CD14-positive monocyte (primary cell): ENCODE results near the gene GRIK4. TPM values are rescaled to one million over a fixed set of nuclear protein-coding genes. Genes with fewer than 3 reads are reported as not detected.

ENCODE experiments used
- DNase-seq, 3 donors: peaks; one replicate each; pipeline ENCODE4 v3.0.0-alpha.2; 2011 to 2022
- H2AFZ ChIP-seq: 2 replicates; pipeline ENCODE4 v1.6.0; 2012; ENCODE audit warnings: mild to moderate bottlenecking, low read depth, low read length, inconsistent platforms; ENCODE audit not compliant: insufficient read depth, poor library complexity, severe bottlenecking
- H3K27ac ChIP-seq, 2 donors: 1 replicate in 1 of 2; 2 replicates in 1 of 2; pipeline ENCODE4 v1.5.1; 2012 to 2013; ENCODE audit warnings: low read length in 2 of 2, control low read depth in 1 of 2, inconsistent platforms in 1 of 2, low read depth in 1 of 2, mild to moderate bottlenecking in 1 of 2
- H3K27me3 ChIP-seq, 2 donors: one replicate each; pipeline versions ENCODE4 v1.6.0 to v1.6.1; 2011 to 2013; ENCODE audit warnings: low read length in 2 of 2; ENCODE audit not compliant: control insufficient read depth in 2 of 2, insufficient read depth in 2 of 2
- H3K36me3 ChIP-seq, 2 donors: replicated peaks in 1 of 2; 1 replicate in 1 of 2; 2 replicates in 1 of 2; pipeline versions ENCODE4 v1.5.1 to v1.6.1; 2012 to 2013; ENCODE audit warnings: low read length in 2 of 2, control low read depth in 1 of 2, inconsistent platforms in 1 of 2, mild to moderate bottlenecking in 1 of 2; ENCODE audit not compliant: insufficient read depth in 2 of 2, control insufficient read depth in 1 of 2
- H3K4me1 ChIP-seq, 2 donors: 1 replicate in 1 of 2; 2 replicates in 1 of 2; pipeline versions ENCODE4 v1.5.1 to v1.6.1; 2012 to 2013; ENCODE audit warnings: low read length in 2 of 2, control low read depth in 1 of 2, inconsistent platforms in 1 of 2, mild to moderate bottlenecking in 1 of 2, moderate library complexity in 1 of 2; ENCODE audit not compliant: insufficient read depth in 2 of 2, control insufficient read depth in 1 of 2
- H3K4me2 ChIP-seq: replicated peaks from 2 replicates; pipeline ENCODE3; 2012; ENCODE audit warnings: low read length, moderate library complexity, mild to moderate bottlenecking; ENCODE audit not compliant: poor library complexity, severe bottlenecking; ENCODE audit errors: extremely low read depth
- H3K4me3 ChIP-seq, 3 experiments: fragments of 200-600 bp in 1 of 3; sonication (generic) in 1 of 3; replicated peaks in 1 of 3; 1 replicate in 2 of 3; 2 replicates in 1 of 3; pipeline ENCODE4 v1.5.1; 2011 to 2013; ENCODE audit warnings: low read length in 3 of 3, mild to moderate bottlenecking in 3 of 3, control low read depth in 2 of 3, low read depth in 2 of 3, inconsistent platforms in 1 of 3, moderate library complexity in 1 of 3
- H3K79me2 ChIP-seq: 2 replicates; pipeline ENCODE4 v1.6.0; 2012; ENCODE audit warnings: mild to moderate bottlenecking, control low read depth, inconsistent platforms, low read length, moderate library complexity; ENCODE audit not compliant: insufficient read depth
- H3K9ac ChIP-seq: 2 replicates; pipeline ENCODE4 v1.6.0; 2017; ENCODE audit warnings: low read length, mild to moderate bottlenecking; ENCODE audit not compliant: insufficient read depth, poor library complexity, severe bottlenecking
- H3K9me3 ChIP-seq, 2 donors: replicated peaks in 1 of 2; 1 replicate in 1 of 2; 2 replicates in 1 of 2; pipeline versions ENCODE4 v1.5.1 to v1.6.1; 2012 to 2013; ENCODE audit warnings: low read length in 2 of 2, control low read depth in 1 of 2; ENCODE audit not compliant: control insufficient read depth in 1 of 2, insufficient read depth in 1 of 2
- H4K20me1 ChIP-seq: 2 replicates; pipeline ENCODE4 v1.6.0; 2012; ENCODE audit warnings: mild to moderate bottlenecking, low read length, control low read depth, moderate library complexity; ENCODE audit not compliant: insufficient read depth
- H3K27ac Mint-ChIP-seq, 7 donors: one replicate each; pipeline ENCODE4 v1.8.0; 2020; ENCODE audit warnings: mild to moderate bottlenecking in 7 of 7, mixed read lengths in 7 of 7, moderate library complexity in 6 of 7, inconsistent platforms in 2 of 7
- H3K27me3 Mint-ChIP-seq, 3 donors: one replicate each; pipeline ENCODE4 v1.8.0; 2021 to 2022; ENCODE audit warnings: low read depth in 3 of 3, mild to moderate bottlenecking in 3 of 3, mixed read lengths in 3 of 3, moderate library complexity in 3 of 3, inconsistent platforms in 1 of 3
- H3K36me3 Mint-ChIP-seq, 2 donors: one replicate each; pipeline ENCODE4 v1.8.0; 2020; ENCODE audit warnings: mixed read lengths in 2 of 2, inconsistent platforms in 1 of 2, mild to moderate bottlenecking in 1 of 2
- H3K4me1 Mint-ChIP-seq: one replicate; pipeline ENCODE4 v1.8.0; 2020; ENCODE audit warnings: mild to moderate bottlenecking, mixed read lengths
- H3K4me3 Mint-ChIP-seq, 2 donors: one replicate each; pipeline ENCODE4 v1.8.0; 2020; ENCODE audit warnings: mild to moderate bottlenecking in 2 of 2, mixed read lengths in 2 of 2, moderate library complexity in 1 of 2
- H3K9me3 Mint-ChIP-seq, 7 donors: one replicate each; pipeline ENCODE4 v1.8.0; 2020 to 2022; ENCODE audit warnings: mixed read lengths in 7 of 7, mild to moderate bottlenecking in 6 of 7, moderate library complexity in 6 of 7, inconsistent platforms in 2 of 7
- CTCF ChIP-seq: fragments of 200-600 bp; IDR thresholded peaks from one replicate; pipeline ENCODE4 v1.8.0; 2022; ENCODE audit warnings: antibody characterized with exemption, mild to moderate bottlenecking
- WGBS: methylation state at CpG from one replicate; pipeline ENCODE4 v1.1.5; 2013; ENCODE audit warnings: missing lambda C conversion rate; ENCODE audit not compliant: insufficient coverage; 5-methylcytosine and 5-hydroxymethylcytosine counted together
- intact Hi-C, 2 donors: fragments of 100-400 bp; cut with micrococcal nuclease; formaldehyde crosslinking; loops; one replicate each; pipeline versions ENCODE4 v1.15.0 to v1.15.1; 2023
- polyA plus RNA-seq, 3 donors: library from polyadenylated mRNA; depleted of rRNA in 1 of 3; unstranded in 2 of 3; stranded (reverse) in 1 of 3; fragments of 300-500 nt in 2 of 3; fragments of >200 nt in 1 of 3; fragmentation: Illumina TruSeq in 2 of 3; gene quantifications; 1 replicate in 2 of 3; 2 replicates in 1 of 3; pipeline ENCODE4 v1.2.3, GENCODE V29; 2012 to 2021

Gene GRIK4
- polyA plus RNA-seq, 3 donors, result not detected

- Mint-ChIP-seq H3K27me3 (peaks cover 8 to 12% (median 12%) of the 10 kb centered on the region in 3 donors), H3K4me1 (no peaks in the 10 kb centered on the region), H3K4me3 (no peak overlapping the region), H3K9me3 (peaks cover 0 to 2% (median 0%) of the 10 kb centered on the region in 7 donors), H3K27ac (no peak overlapping the region), H3K36me3 (no peaks in the 10 kb centered on the region)
- Histone ChIP-seq H3K4me1 (no peaks in the 10 kb centered on the region), H3K9ac (no peak overlapping the region), H3K4me2 (no peak overlapping the region), H2AFZ (no peak overlapping the region), H3K79me2 (no peaks in the 10 kb centered on the region), H3K27ac (no peak overlapping the region), H4K20me1 (no peaks in the 10 kb centered on the region), H3K9me3 (no peaks in the 10 kb centered on the region), H3K36me3 (no peaks in the 10 kb centered on the region), H3K4me3 (no peak overlapping the region), H3K27me3 (no peaks in the 10 kb centered on the region)
- TF ChIP-seq CTCF, result no peak
- 81% methylated on average over 10 of the region's 12 CpGs for WGBS
- no peak for DNase-seq
- intact Hi-C loops, result no loop called here
Measured at GRCh38 chr11:120784566-120785251, 273.2 kb downstream of the GRIK4 start.

- Mint-ChIP-seq H3K36me3 (no peaks in the 10 kb centered on the region), H3K27ac (no peak overlapping the region), H3K4me3 (no peak overlapping the region), H3K9me3 (peaks cover 0 to 2% (median 0%) of the 10 kb centered on the region in 7 donors), H3K27me3 (peaks cover 8 to 12% (median 10%) of the 10 kb centered on the region in 3 donors), H3K4me1 (no peaks in the 10 kb centered on the region)
- intact Hi-C loops, result no loop called here
- Histone ChIP-seq H3K4me3 (no peak overlapping the region), H3K9ac (no peak overlapping the region), H3K9me3 (no peaks in the 10 kb centered on the region), H3K27me3 (peaks cover 0 to 2% of the 10 kb centered on the region in 2 donors), H3K4me2 (no peak overlapping the region), H3K79me2 (no peaks in the 10 kb centered on the region), H3K36me3 (no peaks in the 10 kb centered on the region), H2AFZ (no peak overlapping the region), H3K4me1 (no peaks in the 10 kb centered on the region), H3K27ac (no peak overlapping the region), H4K20me1 (no peaks in the 10 kb centered on the region)
- no peak for DNase-seq
- 85% methylated on average over 9 of the region's 9 CpGs for WGBS
- TF ChIP-seq CTCF, result no peak
Measured at GRCh38 chr11:120785576-120785975, 274.0 kb downstream of the GRIK4 start.
